HEK293T (cell line): ENCODE results near the gene GAL3ST2.

Experiments
- BHLHE40 ChIP-seq: fragments of 450-650 bp; IDR thresholded peaks from 2 replicates; pipeline ENCODE4 v1.6.1; 2016; ENCODE audit warnings: mild to moderate bottlenecking, moderate library complexity, borderline replicate concordance
- SP1 ChIP-seq: fragments of 450-650 bp; IDR thresholded peaks from 2 replicates; pipeline ENCODE4 v1.6.1; 2017
- SUZ12 ChIP-seq: fragments of 450-650 bp; IDR thresholded peaks from 2 replicates; pipeline ENCODE4 v1.6.1; 2016; ENCODE audit warnings: mild to moderate bottlenecking
- TARDBP ChIP-seq: fragments of 450-650 bp; IDR thresholded peaks from 2 replicates; pipeline ENCODE4 v1.6.1; 2016
- ZNF384 ChIP-seq: fragments of 450-650 bp; IDR thresholded peaks from 2 replicates; pipeline ENCODE4 v1.6.1; 2016

DNA sequence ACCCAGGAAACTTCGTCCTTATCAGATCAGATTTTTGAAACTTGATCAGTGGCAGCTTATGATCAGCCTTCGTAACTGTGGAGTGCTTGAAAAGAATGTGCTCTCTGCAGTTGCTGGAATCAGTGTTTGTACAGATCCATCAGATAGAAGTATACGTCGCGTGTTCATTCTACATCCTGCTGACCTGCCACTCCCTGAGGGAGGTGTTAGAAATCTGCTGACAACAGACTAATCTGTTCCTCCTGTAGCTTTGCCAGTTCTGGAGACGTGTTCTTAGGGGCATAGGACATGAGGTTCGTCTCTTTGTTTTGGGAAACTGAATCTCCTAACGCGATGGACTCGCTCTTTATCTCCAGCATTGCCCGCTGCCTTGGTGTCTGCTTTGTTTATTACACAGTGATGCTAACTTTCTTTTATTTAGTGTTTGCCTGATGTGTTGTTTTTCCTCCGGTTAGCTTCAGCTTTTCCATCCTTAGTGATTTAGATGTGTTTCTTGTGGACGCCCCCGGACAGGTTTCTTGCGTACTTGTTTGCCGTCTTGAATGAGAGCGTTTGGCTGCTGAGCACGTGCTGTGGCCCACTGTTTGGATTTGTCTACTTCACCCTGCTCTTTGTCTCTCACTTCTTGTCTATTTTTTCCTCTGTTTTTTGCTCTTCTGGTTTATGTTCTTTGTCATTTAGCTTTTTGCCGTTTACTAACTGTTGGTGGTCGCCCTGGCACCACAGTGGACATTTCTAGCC lies 17.4 kb upstream of the GAL3ST2 start:
- TF ChIP-seq BHLHE40 = no peak
- TF ChIP-seq TARDBP = no peak
- no peak for TF ChIP-seq ZNF384
- no peak for TF ChIP-seq SP1
- TF ChIP-seq SUZ12 = no peak
